ENCODE results near the gene RPIA. TPM values are rescaled to one million over a fixed set of nuclear protein-coding genes. Genes with fewer than 3 reads are reported as not detected.

Gene RPIA
- total RNA-seq, 1 donor from 2014 or later, result 11.5 TPM

- H3K27ac ChIP-seq, result no peak overlapping the region
Measured at GRCh38 chr2:88658326-88658725, 33.1 kb upstream of the RPIA start.

GRCh38 chr2:88658881-88659537, 32.5 kb upstream of the RPIA start:
- no peak for TF ChIP-seq CTCF (IDR thresholded peaks at IDR 0.05)
- no peak for TF ChIP-seq EZH2 (IDR thresholded peaks at IDR 0.05)
- no peak for TF ChIP-seq EZH2phosphoT487 (IDR thresholded peaks at IDR 0.05)
- no peaks in the 10 kb centered on the region for H3K4me1 Mint-ChIP-seq
- no peaks in the 10 kb centered on the region for H3K27me3 ChIP-seq
- no peaks in the 10 kb centered on the region for H4K20me1 ChIP-seq (ENCODE audit: low read depth)
- H3K4me3 Mint-ChIP-seq, result no peak overlapping the region
- H3K4me2 ChIP-seq, result no peak overlapping the region
- H3K27ac ChIP-seq, result no peak overlapping the region
- no peaks in the 10 kb centered on the region for H3K36me3 Mint-ChIP-seq
- no peak overlapping the region for H3K4me3 ChIP-seq
- no peaks in the 10 kb centered on the region for H3K4me1 ChIP-seq
- no peak for DNase-seq (ENCODE audit: low spot score)
- peaks cover 3% of the 10 kb centered on the region for H3K27me3 Mint-ChIP-seq (ENCODE audit: insufficient read depth, low read depth)
- H3K9me3 Mint-ChIP-seq, result no peaks in the 10 kb centered on the region
- no peak overlapping the region for H3K9ac ChIP-seq
- no peak overlapping the region for H2AFZ ChIP-seq (replicated peaks)
- no peak overlapping the region for H3K27ac Mint-ChIP-seq
- H3K79me2 ChIP-seq (ENCODE audit: low read depth), result no peaks in the 10 kb centered on the region
- no peaks in the 10 kb centered on the region for H3K9me3 ChIP-seq (ENCODE audit: low read depth)
- no peaks in the 10 kb centered on the region for H3K36me3 ChIP-seq
- no peaks in the 10 kb centered on the region for H3F3A ChIP-seq (ENCODE audit: low read depth)

More at GRCh38 chr2:88658326-88658725, 33.1 kb upstream of the RPIA start:
- Mint-ChIP-seq H3K9me3 (no peaks in the 10 kb centered on the region), H3K27me3 (ENCODE audit: insufficient read depth, low read depth) (no peaks in the 10 kb centered on the region), H3K4me3 (no peak overlapping the region), H3K27ac (no peak overlapping the region), H3K36me3 (no peaks in the 10 kb centered on the region), H3K4me1 (no peaks in the 10 kb centered on the region)
- no peak overlapping the region for H2AFZ ChIP-seq (replicated peaks)
- H3F3A ChIP-seq (ENCODE audit: low read depth), result no peaks in the 10 kb centered on the region
- H3K4me1 ChIP-seq, result no peaks in the 10 kb centered on the region
- no peak overlapping the region for H3K4me2 ChIP-seq
- H3K79me2 ChIP-seq (ENCODE audit: low read depth), result no peaks in the 10 kb centered on the region
- H3K9me3 ChIP-seq (ENCODE audit: low read depth), result no peaks in the 10 kb centered on the region
- DNase-seq (ENCODE audit: low spot score), result no peak
- H3K4me3 ChIP-seq, result no peak overlapping the region
- TF ChIP-seq CTCF (IDR thresholded peaks at IDR 0.05) (no peak), EZH2phosphoT487 (IDR thresholded peaks at IDR 0.05) (no peak), EZH2 (IDR thresholded peaks at IDR 0.05) (no peak)
- no peaks in the 10 kb centered on the region for H3K27me3 ChIP-seq
- no peaks in the 10 kb centered on the region for H3K36me3 ChIP-seq
- no peaks in the 10 kb centered on the region for H4K20me1 ChIP-seq (ENCODE audit: low read depth)
- H3K9ac ChIP-seq, result no peak overlapping the region

DNA sequence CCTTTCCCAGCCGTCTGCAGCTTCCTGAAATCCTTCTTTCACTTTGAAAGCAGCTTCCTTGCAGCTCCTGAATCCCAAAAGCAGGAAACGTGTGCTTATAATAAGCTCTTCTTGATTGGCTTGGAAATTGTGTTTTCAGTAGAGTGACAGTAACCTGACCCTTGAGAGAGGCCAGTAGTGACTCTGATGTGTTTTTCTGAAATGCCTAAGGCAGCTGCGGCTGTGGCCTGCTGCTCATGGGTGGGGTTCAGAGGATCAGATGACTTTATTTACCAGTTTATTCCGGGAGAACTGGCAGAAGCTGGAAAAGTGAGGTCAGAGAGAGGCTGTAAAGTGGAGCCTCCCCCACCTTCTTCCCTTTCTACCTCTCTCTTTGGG, 31.9 kb upstream of the RPIA start:
- Histone ChIP-seq H3K27me3 (no peaks in the 10 kb centered on the region), H3K4me2 (no peak overlapping the region), H2AFZ (replicated peaks) (no peak overlapping the region), H3K4me1 (no peaks in the 10 kb centered on the region), H3F3A (ENCODE audit: low read depth) (no peaks in the 10 kb centered on the region), H3K4me3 (no peak overlapping the region), H3K27ac (no peak overlapping the region), H3K79me2 (ENCODE audit: low read depth) (no peaks in the 10 kb centered on the region), H3K9ac (no peak overlapping the region), H3K36me3 (no peaks in the 10 kb centered on the region), H3K9me3 (ENCODE audit: low read depth) (no peaks in the 10 kb centered on the region), H4K20me1 (ENCODE audit: low read depth) (no peaks in the 10 kb centered on the region)
- Mint-ChIP-seq H3K9me3 (no peaks in the 10 kb centered on the region), H3K36me3 (no peaks in the 10 kb centered on the region), H3K27me3 (ENCODE audit: insufficient read depth, low read depth) (peaks cover 3% of the 10 kb centered on the region), H3K27ac (no peak overlapping the region), H3K4me3 (no peak overlapping the region), H3K4me1 (no peaks in the 10 kb centered on the region)
- TF ChIP-seq EZH2 (IDR thresholded peaks at IDR 0.05) (no peak), CTCF (IDR thresholded peaks at IDR 0.05) (no peak), EZH2phosphoT487 (IDR thresholded peaks at IDR 0.05) (no peak)
- no peak for DNase-seq (ENCODE audit: low spot score)
